Transverse colon (tissue), 4 donors: ENCODE measurements around the gene MEIS2. TPM values are rescaled to one million over a fixed set of nuclear protein-coding genes. Genes with fewer than 3 reads are reported as not detected.

Source experiments
- DNase-seq: peaks from one replicate; pipeline ENCODE4 v3.0.0-alpha.2; 2019
- H3K27ac ChIP-seq, 4 donors: fragments of 200-600 bp; sonication (generic); 2 replicates each; pipeline ENCODE4 v1.5.1; 2016 to 2018; ENCODE audit warnings: inconsistent platforms in 4 of 4
- H3K27me3 ChIP-seq: fragments of 200-600 bp; sonication (generic); 2 replicates; pipeline ENCODE4 v1.5.1; 2017; ENCODE audit warnings: inconsistent platforms
- H3K36me3 ChIP-seq, 4 donors: fragments of 200-600 bp; sonication (generic); 2 replicates each; pipeline ENCODE4 v1.5.1; 2017 to 2019; ENCODE audit warnings: inconsistent platforms in 4 of 4
- H3K4me1 ChIP-seq, 4 donors: fragments of 200-600 bp; sonication (generic); 2 replicates each; pipeline ENCODE4 v1.5.1; 2017 to 2020; ENCODE audit warnings: inconsistent platforms in 4 of 4
- H3K4me3 ChIP-seq, 4 donors: fragments of 200-600 bp; sonication (generic); 1 replicate in 1 of 4; 2 replicates in 3 of 4; pipeline versions ENCODE4 v1.5.1 to v1.6.1; 2017 to 2019; ENCODE audit warnings: inconsistent platforms in 4 of 4
- H3K9me3 ChIP-seq, 2 donors: fragments of 200-600 bp; sonication (generic); 2 replicates each; pipeline ENCODE4 v1.5.1; 2017 to 2019; ENCODE audit warnings: inconsistent platforms in 2 of 2
- EP300 ChIP-seq: sonication (generic); formaldehyde crosslinking; IDR thresholded peaks from one replicate; pipeline ENCODE4 v1.6.1; 2017; ENCODE audit warnings: antibody characterized with exemption, low read depth
- POLR2A ChIP-seq: fragments of 450-650 bp; IDR thresholded peaks from one replicate; pipeline ENCODE4 v1.6.1; 2016; ENCODE audit warnings: antibody characterized with exemption, mild to moderate bottlenecking, moderate library complexity
- POLR2AphosphoS5 ChIP-seq, 3 donors: sonication (generic); formaldehyde crosslinking; IDR thresholded peaks; one replicate each; pipeline ENCODE4 v1.6.1; 2016; ENCODE audit warnings: antibody characterized with exemption in 3 of 3
- WGBS, 2 donors: methylation state at CpG; one replicate each; pipeline ENCODE4 v1.1.5; 2018; ENCODE audit warnings: low coverage in 1 of 2; 5-methylcytosine and 5-hydroxymethylcytosine counted together
- in situ Hi-C, 4 donors: fragments of 200-750 bp; cut with MboI; loops; one replicate each; pipeline versions ENCODE4 v1.15.0 to v1.15.1; 2017; ENCODE audit warnings: low sequenced_read_pairs in 3 of 4, low pct_ligation_motif_present in 1 of 4, low pct_unique_long_range_greater_than_20kb in 1 of 4
- intact Hi-C: fragments of 100-400 bp; cut with DNase I; formaldehyde crosslinking; loops from one replicate; pipeline ENCODE4 v1.15.1; 2023; ENCODE audit warnings: low total_unique reads
- total RNA-seq, 4 donors: library from RNA; depleted of rRNA; stranded (reverse); fragments of >200 nt; gene quantifications; one replicate each; pipeline ENCODE4 v1.1.0, GENCODE V29; 2016
- TF ChIP-seq, protein P1 (sequence below), 5 experiments: fragments of 200-600 bp in 3 of 5; fragments of 450-650 bp in 2 of 5; sonication (generic) in 3 of 5; IDR thresholded peaks; 1 replicate in 2 of 5; 2 replicates in 3 of 5; pipeline ENCODE4 v1.5.1; 2016 to 2017; ENCODE audit warnings: antibody characterized with exemption in 5 of 5, inconsistent platforms in 3 of 5, mild to moderate bottlenecking in 2 of 5, moderate library complexity in 1 of 5

MEIS2 gene
- total RNA-seq, 4 donors from 2014 or later = 16.5 to 43.4 (median 32.7) TPM

DNA sequence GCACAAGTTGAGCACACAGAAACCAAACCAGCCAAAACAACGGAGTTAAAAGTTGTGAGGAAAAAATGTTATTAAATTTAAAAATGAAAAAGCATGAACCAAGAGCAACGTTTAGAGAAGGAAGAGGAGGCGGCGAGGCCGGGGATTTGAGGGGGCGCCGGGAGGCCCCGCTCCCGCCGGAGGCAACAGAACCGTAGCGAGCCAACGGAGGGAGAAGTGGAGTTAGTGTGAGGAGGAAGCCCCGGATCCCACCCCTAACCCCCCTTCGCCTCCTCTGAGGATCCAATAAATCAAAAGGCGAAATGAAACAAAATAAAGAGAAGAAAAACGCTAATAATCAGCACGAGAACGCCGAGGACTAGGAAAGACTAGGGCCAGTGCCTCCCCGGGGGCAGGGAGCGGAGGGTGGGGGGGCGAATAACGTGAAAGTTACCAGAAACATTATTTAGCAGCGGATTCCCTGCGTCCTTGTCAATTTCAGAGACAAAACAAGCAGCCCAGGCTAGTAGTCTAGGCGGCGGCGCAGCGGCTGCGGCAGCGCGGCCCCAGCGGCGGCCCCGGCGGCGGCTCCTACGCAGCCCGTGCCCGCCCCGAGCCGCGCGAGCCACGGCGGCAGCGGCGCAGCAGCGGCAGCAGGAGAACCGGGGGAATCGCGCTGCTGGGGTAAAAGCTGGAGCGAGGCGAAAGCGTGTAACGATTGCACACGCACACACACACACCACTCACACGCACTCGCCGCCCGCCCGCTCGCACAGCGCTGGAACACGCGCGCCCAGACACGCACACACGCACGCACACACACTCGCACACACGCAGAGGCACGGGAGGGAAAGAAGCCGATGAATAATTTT is 1.7 kb downstream of the MEIS2 start:
- intact Hi-C loops = loop anchor here (5.0 kb wide), 2 partner anchors 34 to 211 kb away; no protein-coding TSS in a partner anchor

DNA sequence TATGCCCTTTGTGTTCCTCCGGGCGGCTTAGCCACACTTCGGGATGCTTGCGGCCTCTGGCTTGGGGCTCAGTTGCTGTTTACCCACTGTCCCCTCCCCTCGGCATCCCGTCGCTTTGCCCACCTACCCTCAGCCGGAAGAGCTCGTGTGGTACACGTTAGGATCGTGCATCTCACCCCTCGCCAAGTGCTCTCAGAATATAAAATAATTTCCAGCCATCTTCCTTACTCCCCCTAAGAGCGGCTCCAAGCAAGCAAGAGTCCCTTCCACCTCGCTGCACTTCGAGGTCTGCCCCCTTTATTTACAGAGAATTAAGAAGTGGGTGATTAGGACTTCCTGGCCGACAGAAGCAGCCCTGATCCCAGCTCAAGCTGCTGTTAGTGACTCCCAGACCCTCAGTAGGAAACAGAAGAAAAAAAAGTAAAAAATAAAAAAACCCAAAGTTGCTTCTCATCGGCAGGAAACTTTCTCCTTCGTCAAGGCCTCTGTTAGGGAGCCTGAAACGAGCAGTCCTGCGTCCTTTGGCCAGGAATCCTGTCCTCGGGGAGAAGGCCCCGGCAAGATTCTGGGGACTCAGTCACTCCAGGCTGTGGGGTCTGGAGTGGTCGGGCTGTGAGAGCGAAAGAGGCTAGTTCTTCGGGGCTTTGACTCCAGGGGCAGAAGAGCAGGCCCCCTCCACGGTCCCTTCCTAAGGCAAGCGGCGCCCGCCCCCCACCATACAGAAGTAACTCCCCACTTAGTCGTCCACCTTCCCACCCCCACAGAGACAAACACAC is 3.0 kb downstream of the MEIS2 start:
- Histone ChIP-seq H3K4me1 (peaks cover 0 to 27% (median 4%) of the 10 kb centered on the region in 4 donors), H3K27me3 (peaks cover 84% of the 10 kb centered on the region), H3K4me3 (peak overlapping the region; percentile 48 to 72 (median 70)), H3K9me3 (no peaks in the 10 kb centered on the region), H3K36me3 (no peaks in the 10 kb centered on the region), H3K27ac (peak overlapping the region; percentile 82 to 98 (median 90))
- intact Hi-C loops (loop anchor here (5.0 kb wide), 2 partner anchors 35 to 210 kb away; no protein-coding TSS in a partner anchor), in situ Hi-C loops (no loop called here)
- 19% methylated on average over 12 to 30 of the region's 30 CpGs for WGBS, 2 donors
- TF ChIP-seq, protein P1, sequence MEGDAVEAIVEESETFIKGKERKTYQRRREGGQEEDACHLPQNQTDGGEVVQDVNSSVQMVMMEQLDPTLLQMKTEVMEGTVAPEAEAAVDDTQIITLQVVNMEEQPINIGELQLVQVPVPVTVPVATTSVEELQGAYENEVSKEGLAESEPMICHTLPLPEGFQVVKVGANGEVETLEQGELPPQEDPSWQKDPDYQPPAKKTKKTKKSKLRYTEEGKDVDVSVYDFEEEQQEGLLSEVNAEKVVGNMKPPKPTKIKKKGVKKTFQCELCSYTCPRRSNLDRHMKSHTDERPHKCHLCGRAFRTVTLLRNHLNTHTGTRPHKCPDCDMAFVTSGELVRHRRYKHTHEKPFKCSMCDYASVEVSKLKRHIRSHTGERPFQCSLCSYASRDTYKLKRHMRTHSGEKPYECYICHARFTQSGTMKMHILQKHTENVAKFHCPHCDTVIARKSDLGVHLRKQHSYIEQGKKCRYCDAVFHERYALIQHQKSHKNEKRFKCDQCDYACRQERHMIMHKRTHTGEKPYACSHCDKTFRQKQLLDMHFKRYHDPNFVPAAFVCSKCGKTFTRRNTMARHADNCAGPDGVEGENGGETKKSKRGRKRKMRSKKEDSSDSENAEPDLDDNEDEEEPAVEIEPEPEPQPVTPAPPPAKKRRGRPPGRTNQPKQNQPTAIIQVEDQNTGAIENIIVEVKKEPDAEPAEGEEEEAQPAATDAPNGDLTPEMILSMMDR (IDR thresholded peaks at IDR 0.05) = no peak
- TF ChIP-seq POLR2AphosphoS5 (IDR thresholded peaks at IDR 0.05) (no peak), POLR2A (no peak), EP300 (no peak)
- DNase-seq = no peak

More for the DNA sequence above, 1.7 kb downstream of the MEIS2 start:
- 3 to 5% methylated on average over 22 to 75 of the region's 75 CpGs for WGBS, 2 donors
- Histone ChIP-seq H3K4me1 (peaks cover 0 to 29% (median 4%) of the 10 kb centered on the region in 4 donors), H3K9me3 (no peaks in the 10 kb centered on the region), H3K4me3 (peak overlapping the region; percentile 48 to 72 (median 70)), H3K27ac (peak overlapping the region; percentile 82 to 98 (median 90)), H3K36me3 (no peaks in the 10 kb centered on the region), H3K27me3 (peaks cover 90% of the 10 kb centered on the region)
- in situ Hi-C loops = no loop called here
- no peak for DNase-seq
- TF ChIP-seq, protein P1 (IDR thresholded peaks at IDR 0.05) = no peak

DNA sequence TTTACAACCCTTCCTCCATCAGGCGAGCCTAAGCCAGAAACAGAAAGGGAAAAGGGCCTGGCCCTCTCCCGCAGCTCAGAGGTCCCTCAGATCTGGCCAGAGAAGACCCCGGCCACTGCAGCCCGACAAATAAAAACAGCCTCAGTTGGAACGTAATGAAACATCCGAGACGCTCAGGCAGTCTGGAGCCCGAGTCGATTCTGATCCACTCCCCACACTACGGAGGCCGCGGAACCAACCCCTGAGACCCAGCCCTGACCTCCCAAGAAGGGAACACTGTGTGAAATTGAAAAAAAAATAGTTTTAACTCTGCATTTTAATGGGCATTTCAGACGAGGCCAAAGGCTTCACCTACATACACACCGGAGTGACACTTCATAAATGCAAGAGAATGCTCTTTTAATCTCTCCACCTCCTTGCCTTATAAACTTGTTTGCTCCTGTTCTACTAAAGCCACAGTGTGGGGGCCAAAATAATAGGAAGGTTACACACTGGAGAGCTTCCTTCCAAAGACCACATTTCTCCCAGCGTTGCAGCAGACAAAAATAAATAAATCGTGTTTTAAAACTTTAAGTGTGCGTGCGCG is 3.7 kb downstream of the MEIS2 start:
- in situ Hi-C loops (no loop called here), intact Hi-C loops (loop anchor here (5.0 kb wide), 2 partner anchors 36 to 209 kb away; no protein-coding TSS in a partner anchor)
- DNase-seq = no peak
- peak overlapping the region; percentile 48 to 72 (median 70) for H3K4me3 ChIP-seq
- 15 to 23% methylated on average over 10 to 19 of the region's 19 CpGs for WGBS, 2 donors
- no peak for TF ChIP-seq POLR2AphosphoS5 (IDR thresholded peaks at IDR 0.05)
- no peak for TF ChIP-seq POLR2A
- TF ChIP-seq, protein P1 (IDR thresholded peaks at IDR 0.05) = no peak
- TF ChIP-seq EP300 = no peak
- peaks cover 82% of the 10 kb centered on the region for H3K27me3 ChIP-seq
- peaks cover 0 to 20% (median 4%) of the 10 kb centered on the region in 4 donors for H3K4me1 ChIP-seq
- no peaks in the 10 kb centered on the region for H3K36me3 ChIP-seq
- H3K27ac ChIP-seq = peak overlapping the region; percentile 82 to 98 (median 90)
- no peaks in the 10 kb centered on the region for H3K9me3 ChIP-seq
